Gastroesophageal sphincter (tissue), 4 donors: ENCODE data around the gene OR11G2. TPM values are rescaled to one million over a fixed set of nuclear protein-coding genes. Genes with fewer than 3 reads are reported as not detected.
"Not testable (repeated sequence)": the region's sequence is repeated elsewhere in the genome, so short reads cannot be mapped to it uniquely, and the experiment has no call there.

Experiments used
- ATAC-seq: fragments of 150-250 bp; one replicate; pipeline ENCODE4 v1.9.1; 2016; ENCODE audit warnings: mild to moderate bottlenecking, moderate library complexity
- H3K27ac ChIP-seq, 4 donors: fragments of 200-600 bp; sonication (generic) in 3 of 4; 1 replicate in 3 of 4; 2 replicates in 1 of 4; pipeline ENCODE4 v1.5.1; 2016 to 2019
- H3K27me3 ChIP-seq: fragments of 200-600 bp; sonication (generic); one replicate; pipeline ENCODE4 v1.5.1; 2019
- H3K36me3 ChIP-seq, 2 donors: fragments of 200-600 bp; sonication (generic); one replicate each; pipeline ENCODE4 v1.5.1; 2019; ENCODE audit warnings: control low read depth in 1 of 2
- H3K4me1 ChIP-seq, 3 donors: fragments of 200-600 bp; sonication (generic); 1 replicate in 2 of 3; 2 replicates in 1 of 3; pipeline ENCODE4 v1.5.1; 2016 to 2019; ENCODE audit warnings: control low read depth in 2 of 3
- H3K4me3 ChIP-seq, 2 donors: fragments of 200-600 bp; sonication (generic); one replicate each; pipeline ENCODE4 v1.5.1; 2019; ENCODE audit warnings: mild to moderate bottlenecking in 1 of 2, moderate library complexity in 1 of 2
- H3K9me3 ChIP-seq, 3 donors: fragments of 200-600 bp; sonication (generic); one replicate each; pipeline ENCODE4 v1.5.1; 2017 to 2019; ENCODE audit warnings: control low read depth in 2 of 3
- EP300 ChIP-seq: sonication (generic); formaldehyde crosslinking; IDR thresholded peaks from one replicate; pipeline ENCODE4 v1.6.1; 2017; ENCODE audit warnings: antibody characterized with exemption, mild to moderate bottlenecking
- POLR2A ChIP-seq, 2 donors: fragments of 450-650 bp; IDR thresholded peaks; one replicate each; pipeline ENCODE4 v1.6.1; 2017; ENCODE audit warnings: antibody characterized with exemption in 2 of 2, mild to moderate bottlenecking in 2 of 2, moderate library complexity in 1 of 2
- POLR2AphosphoS5 ChIP-seq: sonication (generic); formaldehyde crosslinking; IDR thresholded peaks from one replicate; pipeline ENCODE4 v1.6.1; 2017; ENCODE audit warnings: antibody characterized with exemption
- WGBS, 2 donors: methylation state at CpG; one replicate each; pipeline ENCODE4 v1.1.5; 2018; ENCODE audit warnings: low coverage in 1 of 2; 5-methylcytosine and 5-hydroxymethylcytosine counted together
- small RNA-seq, 4 donors: library from RNA; depleted of rRNA; stranded (forward); fragments of <200 nt; gene quantifications; one replicate each; pipeline ENCODE3, GENCODE V24; 2016
- total RNA-seq, 4 donors: library from RNA; depleted of rRNA; stranded (reverse); fragments of >200 nt; gene quantifications; one replicate each; pipeline ENCODE4 v1.1.0, GENCODE V29; 2016
- TF ChIP-seq, protein P1 (sequence below), 4 experiments: fragments of 200-600 bp in 2 of 4; fragments of 450-650 bp in 2 of 4; sonication (generic) in 1 of 4; IDR thresholded peaks; one replicate each; pipeline ENCODE4 v1.5.1; 2017 to 2019; ENCODE audit warnings: antibody characterized with exemption in 4 of 4, mild to moderate bottlenecking in 2 of 4, moderate library complexity in 2 of 4

Gene OR11G2
- total RNA-seq, 4 donors from 2014 or later: not detected

DNA sequence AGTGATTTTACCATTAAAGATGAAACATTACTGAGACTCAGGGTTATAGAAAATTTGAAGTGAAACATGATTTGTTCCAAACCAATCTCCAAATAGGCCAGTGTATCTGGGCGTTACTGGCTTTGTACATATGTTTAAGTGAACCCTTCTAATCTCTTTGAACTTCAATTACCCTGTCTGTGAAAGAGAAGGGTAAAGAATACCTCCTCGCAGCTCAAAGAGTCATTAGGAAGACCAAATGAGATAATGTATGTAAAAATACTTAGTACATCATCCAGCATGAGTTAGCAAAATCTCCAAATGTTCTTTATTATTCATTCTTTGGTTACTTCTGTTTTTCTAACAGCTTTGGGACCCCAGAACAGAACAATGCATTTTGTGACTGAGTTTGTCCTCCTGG, 32.7 kb downstream of the OR11G2 start, which contains the start of gene OR11H6:
Gene OR11H6 (plus strand): TSS at position 301 of the 400 bp plus-strand sequence. CDS start 0 bp downstream, at position 301.
- Histone ChIP-seq H3K27me3 (peaks cover 6% of the 10 kb centered on the region), H3K9me3 (no peaks in the 10 kb centered on the region), H3K36me3 (no peaks in the 10 kb centered on the region), H3K4me1 (no peaks in the 10 kb centered on the region), H3K27ac (no peak within 1 kb of the TSS), H3K4me3 (no peak within 1 kb of the TSS)
- WGBS, 2 donors: 17% methylated on average over 2 of the region's 2 CpGs
- ATAC-seq: no peak
- no peak for TF ChIP-seq POLR2A (IDR thresholded peaks at IDR 0.05)
- TF ChIP-seq, protein P1, sequence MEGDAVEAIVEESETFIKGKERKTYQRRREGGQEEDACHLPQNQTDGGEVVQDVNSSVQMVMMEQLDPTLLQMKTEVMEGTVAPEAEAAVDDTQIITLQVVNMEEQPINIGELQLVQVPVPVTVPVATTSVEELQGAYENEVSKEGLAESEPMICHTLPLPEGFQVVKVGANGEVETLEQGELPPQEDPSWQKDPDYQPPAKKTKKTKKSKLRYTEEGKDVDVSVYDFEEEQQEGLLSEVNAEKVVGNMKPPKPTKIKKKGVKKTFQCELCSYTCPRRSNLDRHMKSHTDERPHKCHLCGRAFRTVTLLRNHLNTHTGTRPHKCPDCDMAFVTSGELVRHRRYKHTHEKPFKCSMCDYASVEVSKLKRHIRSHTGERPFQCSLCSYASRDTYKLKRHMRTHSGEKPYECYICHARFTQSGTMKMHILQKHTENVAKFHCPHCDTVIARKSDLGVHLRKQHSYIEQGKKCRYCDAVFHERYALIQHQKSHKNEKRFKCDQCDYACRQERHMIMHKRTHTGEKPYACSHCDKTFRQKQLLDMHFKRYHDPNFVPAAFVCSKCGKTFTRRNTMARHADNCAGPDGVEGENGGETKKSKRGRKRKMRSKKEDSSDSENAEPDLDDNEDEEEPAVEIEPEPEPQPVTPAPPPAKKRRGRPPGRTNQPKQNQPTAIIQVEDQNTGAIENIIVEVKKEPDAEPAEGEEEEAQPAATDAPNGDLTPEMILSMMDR (IDR thresholded peaks at IDR 0.05): no peak
- TF ChIP-seq EP300: no peak
- TF ChIP-seq POLR2AphosphoS5: no peak

DNA sequence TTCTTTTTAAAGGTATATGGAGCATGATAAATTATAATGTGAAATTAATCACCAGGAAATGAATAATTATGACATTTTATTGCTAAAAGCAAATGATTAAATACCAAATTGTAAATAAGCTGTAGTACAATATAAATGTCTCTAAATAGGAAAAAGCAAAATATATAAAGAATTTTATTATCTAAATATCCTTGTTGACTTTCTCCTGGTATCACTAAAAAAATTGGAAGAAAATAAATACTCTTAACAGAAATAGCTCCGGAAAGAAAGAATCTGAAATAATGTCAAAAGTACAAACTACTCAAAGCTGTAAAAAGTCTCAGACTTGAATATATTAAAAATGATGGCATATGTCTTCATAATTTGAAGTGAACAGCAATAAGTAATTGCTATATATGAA, 38.0 kb downstream of the OR11G2 start, which contains the start of gene OR11H7:
Gene OR11H7 (plus strand): TSS at position 301 of the 400 bp plus-strand sequence.
- ATAC-seq: no peak
- Histone ChIP-seq H3K9me3 (peaks cover 0 to 17% (median 0%) of the 10 kb centered on the region in 3 donors), H3K36me3 (no peaks in the 10 kb centered on the region), H3K27ac (no peak within 1 kb of the TSS), H3K4me3 (no peak within 1 kb of the TSS), H3K27me3 (peaks cover 6% of the 10 kb centered on the region), H3K4me1 (no peaks in the 10 kb centered on the region)
- no peak for TF ChIP-seq POLR2A (IDR thresholded peaks at IDR 0.05)
- TF ChIP-seq POLR2AphosphoS5: no peak
- TF ChIP-seq, protein P1 (IDR thresholded peaks at IDR 0.05): no peak
- TF ChIP-seq EP300: no peak
- 74 to 86% methylated on average over 1 of the region's 1 CpG for WGBS, 2 donors

DNA sequence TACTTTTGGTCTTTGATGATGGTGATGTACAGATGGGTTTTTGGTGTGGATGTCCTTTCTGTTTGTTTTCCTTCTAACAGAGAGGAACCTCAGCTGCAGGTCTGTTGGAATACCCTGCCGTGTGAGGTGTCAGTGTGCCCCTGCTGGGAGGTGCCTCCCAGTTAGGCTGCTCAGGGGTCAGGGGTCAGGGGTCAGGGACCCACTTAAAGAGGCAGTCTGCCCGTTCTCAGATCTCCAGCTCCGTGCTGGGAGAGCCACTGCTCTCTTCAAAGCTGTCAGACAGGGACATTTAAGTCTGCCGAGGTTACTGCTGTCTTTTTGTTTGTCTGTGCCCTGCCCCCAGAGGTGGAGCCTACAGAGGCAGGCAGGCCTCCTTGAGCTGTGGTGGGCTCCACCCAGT, 44.7 kb downstream of the OR11G2 start:
- H3K27ac ChIP-seq, H3K4me3 ChIP-seq, H3K4me1 ChIP-seq, H3K9me3 ChIP-seq, H3K36me3 ChIP-seq, H3K27me3 ChIP-seq, ATAC-seq: not testable (repeated sequence)
- no CpG with 5 or more reads among the region's 4 CpGs for WGBS, 2 donors

DNA sequence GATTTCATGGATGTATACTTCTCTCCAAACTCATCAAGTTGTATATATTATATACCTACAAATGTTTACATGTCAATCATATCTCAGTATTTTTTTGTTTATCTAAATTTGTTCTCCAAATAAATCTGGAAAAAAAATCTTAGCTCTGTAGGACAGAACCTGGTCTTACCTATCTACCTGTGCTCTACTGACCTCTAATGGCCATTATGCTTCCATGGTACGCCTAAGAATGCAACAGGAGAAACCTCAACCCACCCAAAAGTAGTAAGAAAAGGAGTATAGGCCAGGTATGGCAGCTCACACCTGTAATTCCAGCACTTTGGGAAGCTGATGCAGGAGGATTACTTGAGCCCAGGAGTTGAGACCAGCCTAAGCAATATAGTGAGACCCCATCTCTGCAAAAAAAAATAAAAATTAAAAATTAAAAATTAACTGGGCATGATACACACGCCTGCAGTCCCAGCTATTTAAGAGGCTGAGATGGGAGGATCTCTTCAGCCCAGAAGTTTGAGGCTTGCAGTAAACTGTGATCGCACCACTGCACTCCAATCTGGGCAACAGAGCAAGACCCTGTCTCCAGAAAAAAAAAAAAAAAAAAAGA, 57.0 kb downstream of the OR11G2 start:
- no peaks in the 10 kb centered on the region for H3K27me3 ChIP-seq
- no peaks in the 10 kb centered on the region for H3K4me1 ChIP-seq
- no peak for ATAC-seq
- H3K27ac ChIP-seq: no peak overlapping the region
- H3K9me3 ChIP-seq: peaks cover 0 to 7% (median 0%) of the 10 kb centered on the region in 3 donors
- WGBS, 2 donors: 60 to 83% methylated on average over 2 of the region's 3 CpGs
- H3K4me3 ChIP-seq: no peak overlapping the region
- no peaks in the 10 kb centered on the region for H3K36me3 ChIP-seq
- TF ChIP-seq, protein P1 (IDR thresholded peaks at IDR 0.05): no peak

Small RNAs within 50 kb of the gene (small RNA-seq; reads per million reads assigned to genes)
- 0 reads per million in 4 donors for gene GTF2IP22

Other genes starting within 250 kb of the OR11G2 start
- not detected for gene OR4K15, start 215.3 kb upstream of the OR11G2 start, total RNA-seq
- gene OR4Q2, start 188.7 kb upstream of the OR11G2 start, total RNA-seq: not detected
- not detected for gene OR4K14, start 171.6 kb upstream of the OR11G2 start, total RNA-seq
- under 1 TPM in 1 of 4 donors, not detected in 3; 0.12 TPM for gene OR4K13, start 154.9 kb upstream of the OR11G2 start, total RNA-seq
- gene OR4L1, start 130.9 kb upstream of the OR11G2 start, total RNA-seq: not detected
- gene OR4K17, start 80.2 kb upstream of the OR11G2 start, total RNA-seq: not detected
- gene OR4N5, start 52.1 kb upstream of the OR11G2 start, total RNA-seq: not detected
- gene OR11H6, start 32.8 kb downstream of the OR11G2 start, total RNA-seq: not detected
- gene OR11H7, start 38.1 kb downstream of the OR11G2 start, total RNA-seq: under 1 TPM in 1 of 4 donors, not detected in 3; 0.50 TPM
- gene OR11H4, start 48.4 kb downstream of the OR11G2 start, total RNA-seq: not detected
- 10 to 100 TPM in 2 of 4 donors, 1 to 10 TPM in 2; 8.1 to 10.9 (median 10.0) TPM for gene TTC5, start 115.1 kb downstream of the OR11G2 start, total RNA-seq
- gene CCNB1IP1, start 142.4 kb downstream of the OR11G2 start, total RNA-seq: 10 to 100 TPM; 33.4 to 64.8 (median 39.5) TPM
- 10 to 100 TPM in 2 of 4 donors, 1 to 10 TPM in 2; 8.2 to 18.1 (median 9.9) TPM for gene PARP2, start 152.7 kb downstream of the OR11G2 start, total RNA-seq
- gene TEP1, start 222.6 kb downstream of the OR11G2 start, total RNA-seq: 10 to 100 TPM; 12.9 to 27.6 (median 20.5) TPM
- gene KLHL33, start 245.3 kb downstream of the OR11G2 start, total RNA-seq: 1 to 10 TPM in 2 of 4 donors, under 1 TPM in 2; 0.27 to 2.6 (median 1.1) TPM